Loucy (cell line): ENCODE results near the gene GNAQ.

Experiments
- CTCF ChIP-seq: fragments of 200-600 bp; sonication (generic); conservative IDR thresholded peaks from 2 replicates; pipeline ENCODE4 v1.5.1; 2014; ENCODE audit warnings: mild to moderate bottlenecking, antibody characterized with exemption, low read length
- EZH2phosphoT487 ChIP-seq: fragments of 200-600 bp; IDR thresholded peaks from 2 replicates; pipeline ENCODE4 v1.6.1; 2018; ENCODE audit warnings: antibody characterized with exemption, mild to moderate bottlenecking, moderate library complexity, borderline replicate concordance

GRCh38 chr9:77830618-77831285, 200.9 kb downstream of the GNAQ start:
- TF ChIP-seq CTCF (no peak), EZH2phosphoT487 (no peak)
